Natural killer cell (primary cell): ENCODE data around the gene RASSF4. TPM values are rescaled to one million over a fixed set of nuclear protein-coding genes. Genes with fewer than 3 reads are reported as not detected.

Experiments
- ATAC-seq, 3 donors: fragments of 150-1000 bp in 2 of 3; fragments of 200-7000 bp in 1 of 3; cut with Tn5 transposase; 1 replicate in 1 of 3; 2 replicates in 2 of 3; pipeline ENCODE4 v1.10.0; 2021; ENCODE audit warnings: mild to moderate bottlenecking in 2 of 3, moderate library complexity in 2 of 3
- DNase-seq, 2 donors: peaks; one replicate each; pipeline versions ENCODE4 v3.0.0 to v3.0.0-alpha.2; 2013 to 2021; ENCODE audit warnings: mixed read lengths in 1 of 2
- H3K27ac ChIP-seq: one replicate; pipeline ENCODE4 v1.5.1; 2013; ENCODE audit warnings: mild to moderate bottlenecking, low read length
- H3K27me3 ChIP-seq: one replicate; pipeline ENCODE4 v1.6.1; 2013; ENCODE audit warnings: low read length; ENCODE audit not compliant: control insufficient read depth, insufficient read depth
- H3K36me3 ChIP-seq: one replicate; pipeline ENCODE4 v1.6.1; 2013; ENCODE audit warnings: low read length; ENCODE audit not compliant: control insufficient read depth, insufficient read depth
- H3K4me1 ChIP-seq: one replicate; pipeline ENCODE4 v1.6.1; 2013; ENCODE audit warnings: low read length; ENCODE audit not compliant: control insufficient read depth, insufficient read depth
- H3K4me3 ChIP-seq: one replicate; pipeline ENCODE4 v1.5.1; 2013; ENCODE audit warnings: low read length
- H3K9me3 ChIP-seq: one replicate; pipeline ENCODE4 v1.6.1; 2013; ENCODE audit warnings: low read length; ENCODE audit not compliant: control insufficient read depth, insufficient read depth
- H3K27ac Mint-ChIP-seq, 2 donors: one replicate each; pipeline ENCODE4 v1.8.0; 2022; ENCODE audit warnings: mild to moderate bottlenecking in 2 of 2, mixed read lengths in 2 of 2, moderate library complexity in 1 of 2
- H3K27me3 Mint-ChIP-seq, 2 donors: one replicate each; pipeline ENCODE4 v1.8.0; 2022; ENCODE audit warnings: low read depth in 2 of 2, mixed read lengths in 2 of 2
- H3K36me3 Mint-ChIP-seq: one replicate; pipeline ENCODE4 v1.8.0; 2022; ENCODE audit warnings: mixed read lengths
- H3K4me1 Mint-ChIP-seq, 2 donors: one replicate each; pipeline ENCODE4 v1.8.0; 2022; ENCODE audit warnings: mixed read lengths in 2 of 2
- H3K4me3 Mint-ChIP-seq: one replicate; pipeline ENCODE4 v1.8.0; 2022; ENCODE audit warnings: mild to moderate bottlenecking, moderate library complexity, mixed read lengths
- H3K9me3 Mint-ChIP-seq, 2 donors: one replicate each; pipeline ENCODE4 v1.8.0; 2022; ENCODE audit warnings: mixed read lengths in 2 of 2
- CTCF ChIP-seq: fragments of 200-600 bp; IDR thresholded peaks from one replicate; pipeline ENCODE4 v1.8.0; 2022; ENCODE audit warnings: antibody characterized with exemption
- WGBS: methylation state at CpG from one replicate; pipeline ENCODE4 v1.1.7; 2013; ENCODE audit warnings: missing lambda C conversion rate; ENCODE audit not compliant: insufficient coverage; 5-methylcytosine and 5-hydroxymethylcytosine counted together
- intact Hi-C: fragments of 100-400 bp; cut with micrococcal nuclease; formaldehyde crosslinking; loops from one replicate; pipeline ENCODE4 v1.14.2; 2022
- total RNA-seq, 4 donors: library from RNA; stranded (reverse); fragments of 120-200 nt in 1 of 4; gene quantifications; one replicate each; pipeline versions ENCODE4 v1.2.3 to v1.2.4, GENCODE V29; 2013 to 2022

Gene RASSF4
- total RNA-seq, 3 donors from 2014 or later (not counting 1 experiment from before 2014, with no cell fraction given) = 99.8 to 116 (median 104) TPM

GRCh38 chr10:44988957-44989585 is 29.5 kb downstream of the RASSF4 start:
- Histone ChIP-seq H3K4me1 (no peaks in the 10 kb centered on the region), H3K27ac (no peak overlapping the region), H3K27me3 (no peaks in the 10 kb centered on the region), H3K4me3 (no peak overlapping the region), H3K36me3 (peaks cover 14% of the 10 kb centered on the region), H3K9me3 (no peaks in the 10 kb centered on the region)
- Mint-ChIP-seq H3K4me1 (peaks cover 0 to 5% of the 10 kb centered on the region in 2 donors), H3K9me3 (no peaks in the 10 kb centered on the region), H3K4me3 (no peak overlapping the region), H3K27ac (no peak overlapping the region), H3K36me3 (peaks cover 14% of the 10 kb centered on the region), H3K27me3 (no peaks in the 10 kb centered on the region)
- intact Hi-C loops = no loop called here
- WGBS = 87% methylated on average over 9 of the region's 10 CpGs
- DNase-seq (no peak), ATAC-seq (no peak)
- TF ChIP-seq CTCF = no peak

- Histone ChIP-seq H3K4me1 (peaks cover 6% of the 10 kb centered on the region), H3K9me3 (no peaks in the 10 kb centered on the region), H3K27me3 (no peaks in the 10 kb centered on the region), H3K27ac (no peak overlapping the region), H3K4me3 (no peak overlapping the region), H3K36me3 (peaks cover 11% of the 10 kb centered on the region)
- Mint-ChIP-seq H3K9me3 (no peaks in the 10 kb centered on the region), H3K36me3 (peaks cover 14% of the 10 kb centered on the region), H3K27me3 (no peaks in the 10 kb centered on the region), H3K4me1 (peaks cover 2 to 12% of the 10 kb centered on the region in 2 donors), H3K4me3 (no peak overlapping the region), H3K27ac (no peak overlapping the region)
- intact Hi-C loops = no loop called here
- ATAC-seq (no peak), DNase-seq (no peak)
- WGBS = 81% methylated on average over 13 of the region's 14 CpGs
- no peak for TF ChIP-seq CTCF
These were observed 30.1 kb downstream of the RASSF4 start for GRCh38 chr10:44989597-44990301.

DNA sequence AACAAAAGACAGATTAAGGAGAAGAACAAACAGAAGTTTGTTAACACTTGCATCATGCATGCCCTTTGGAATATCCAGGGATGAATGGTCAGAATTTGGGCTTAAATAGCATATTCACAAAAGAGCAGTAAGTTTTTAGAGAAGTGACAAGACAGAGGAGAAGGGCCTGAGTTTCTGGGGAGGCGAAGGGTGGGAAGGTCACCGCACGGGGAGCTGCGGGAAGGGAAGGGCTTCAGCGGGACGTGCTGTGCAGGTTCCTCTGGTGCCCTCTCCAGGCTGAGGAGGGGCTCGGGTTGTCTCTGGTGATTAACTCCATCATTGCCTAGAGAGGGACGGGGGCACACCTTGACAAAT is 30.7 kb downstream of the RASSF4 start:
- DNase-seq (no peak), ATAC-seq (no peak)
- no peak overlapping the region for H3K27ac Mint-ChIP-seq
- Histone ChIP-seq H3K4me1 (peaks cover 11% of the 10 kb centered on the region), H3K27ac (no peak overlapping the region), H3K36me3 (peaks cover 7% of the 10 kb centered on the region), H3K27me3 (no peaks in the 10 kb centered on the region), H3K9me3 (no peaks in the 10 kb centered on the region), H3K4me3 (no peak overlapping the region)
- peaks cover 7 to 17% of the 10 kb centered on the region in 2 donors for H3K4me1 Mint-ChIP-seq
- peaks cover 14% of the 10 kb centered on the region for H3K36me3 Mint-ChIP-seq
- H3K4me3 Mint-ChIP-seq = no peak overlapping the region
- no peak for TF ChIP-seq CTCF
- intact Hi-C loops = no loop called here
- no peaks in the 10 kb centered on the region for H3K27me3 Mint-ChIP-seq
- WGBS = 32% methylated on average over 8 of the region's 8 CpGs
- no peaks in the 10 kb centered on the region for H3K9me3 Mint-ChIP-seq
